ENCODE results near the gene CTNNA1.

CTNNA1 gene

GRCh38 chr5:138883211-138883610, 130.0 kb downstream of the CTNNA1 start:
- DNase-seq: no peak
- Histone ChIP-seq H3K9me3 (ENCODE audit: control insufficient read depth, low read length) (no peaks in the 10 kb centered on the region), H3K27ac (ENCODE audit: insufficient read depth, low read length, poor library complexity, severe bottlenecking) (no peak overlapping the region), H3K4me3 (ENCODE audit: insufficient read depth, low read depth, low read length, poor library complexity, severe bottlenecking) (no peak overlapping the region), H3K27me3 (replicated peaks; ENCODE audit: control insufficient read depth, insufficient read depth, low read length, poor library complexity, severe bottlenecking) (no peaks in the 10 kb centered on the region), H3K36me3 (ENCODE audit: control insufficient read depth, insufficient read depth, low read length) (no peaks in the 10 kb centered on the region), H3K4me1 (ENCODE audit: control insufficient read depth, insufficient read depth, low read length, poor library complexity, severe bottlenecking) (no peaks in the 10 kb centered on the region)

GRCh38 chr5:138884094-138884493, 130.9 kb downstream of the CTNNA1 start:
- Histone ChIP-seq H3K9me3 (ENCODE audit: control insufficient read depth, low read length) (no peaks in the 10 kb centered on the region), H3K27me3 (replicated peaks; ENCODE audit: control insufficient read depth, insufficient read depth, low read length, poor library complexity, severe bottlenecking) (no peaks in the 10 kb centered on the region), H3K36me3 (ENCODE audit: control insufficient read depth, insufficient read depth, low read length) (peaks cover 4% of the 10 kb centered on the region), H3K4me1 (ENCODE audit: control insufficient read depth, insufficient read depth, low read length, poor library complexity, severe bottlenecking) (no peaks in the 10 kb centered on the region), H3K27ac (ENCODE audit: insufficient read depth, low read length, poor library complexity, severe bottlenecking) (no peak overlapping the region), H3K4me3 (ENCODE audit: insufficient read depth, low read depth, low read length, poor library complexity, severe bottlenecking) (no peak overlapping the region)
- no peak for DNase-seq

- H3K27ac ChIP-seq (ENCODE audit: insufficient read depth, low read length, poor library complexity, severe bottlenecking): no peak overlapping the region
- DNase-seq: no peak
- H3K4me3 ChIP-seq (ENCODE audit: insufficient read depth, low read depth, low read length, poor library complexity, severe bottlenecking): no peak overlapping the region
Measured at GRCh38 chr5:138884554-138884953, 131.3 kb downstream of the CTNNA1 start.

GRCh38 chr5:138889994-138890393, 136.8 kb downstream of the CTNNA1 start:
- H3K36me3 ChIP-seq (ENCODE audit: control insufficient read depth, insufficient read depth, low read length): peaks cover 6% of the 10 kb centered on the region
- H3K27ac ChIP-seq (ENCODE audit: insufficient read depth, low read length, poor library complexity, severe bottlenecking): no peak overlapping the region
- H3K4me1 ChIP-seq (ENCODE audit: control insufficient read depth, insufficient read depth, low read length, poor library complexity, severe bottlenecking): no peaks in the 10 kb centered on the region
- no peak overlapping the region for H3K4me3 ChIP-seq (ENCODE audit: insufficient read depth, low read depth, low read length, poor library complexity, severe bottlenecking)
- no peak for DNase-seq
- no peaks in the 10 kb centered on the region for H3K27me3 ChIP-seq (replicated peaks; ENCODE audit: control insufficient read depth, insufficient read depth, low read length, poor library complexity, severe bottlenecking)
- H3K9me3 ChIP-seq (ENCODE audit: control insufficient read depth, low read length): no peaks in the 10 kb centered on the region

More at GRCh38 chr5:138884554-138884953, 131.3 kb downstream of the CTNNA1 start:
- Histone ChIP-seq H3K9me3 (ENCODE audit: control insufficient read depth, low read length) (no peaks in the 10 kb centered on the region), H3K4me1 (ENCODE audit: control insufficient read depth, insufficient read depth, low read length, poor library complexity, severe bottlenecking) (no peaks in the 10 kb centered on the region), H3K36me3 (ENCODE audit: control insufficient read depth, insufficient read depth, low read length) (peaks cover 6% of the 10 kb centered on the region), H3K27me3 (replicated peaks; ENCODE audit: control insufficient read depth, insufficient read depth, low read length, poor library complexity, severe bottlenecking) (no peaks in the 10 kb centered on the region)

GRCh38 chr5:138890644-138891043, 137.4 kb downstream of the CTNNA1 start:
- Histone ChIP-seq H3K9me3 (ENCODE audit: control insufficient read depth, low read length) (no peaks in the 10 kb centered on the region), H3K4me3 (ENCODE audit: insufficient read depth, low read depth, low read length, poor library complexity, severe bottlenecking) (no peak overlapping the region), H3K36me3 (ENCODE audit: control insufficient read depth, insufficient read depth, low read length) (peaks cover 6% of the 10 kb centered on the region), H3K4me1 (ENCODE audit: control insufficient read depth, insufficient read depth, low read length, poor library complexity, severe bottlenecking) (no peaks in the 10 kb centered on the region), H3K27me3 (replicated peaks; ENCODE audit: control insufficient read depth, insufficient read depth, low read length, poor library complexity, severe bottlenecking) (no peaks in the 10 kb centered on the region), H3K27ac (ENCODE audit: insufficient read depth, low read length, poor library complexity, severe bottlenecking) (no peak overlapping the region)
- DNase-seq: no peak

GRCh38 chr5:138895918-138896317, 142.7 kb downstream of the CTNNA1 start:
- DNase-seq: no peak
- no peak overlapping the region for H3K27ac ChIP-seq (ENCODE audit: insufficient read depth, low read length, poor library complexity, severe bottlenecking)
- H3K27me3 ChIP-seq (replicated peaks; ENCODE audit: control insufficient read depth, insufficient read depth, low read length, poor library complexity, severe bottlenecking): no peaks in the 10 kb centered on the region
- H3K4me3 ChIP-seq (ENCODE audit: insufficient read depth, low read depth, low read length, poor library complexity, severe bottlenecking): no peak overlapping the region
- no peaks in the 10 kb centered on the region for H3K9me3 ChIP-seq (ENCODE audit: control insufficient read depth, low read length)
- no peaks in the 10 kb centered on the region for H3K36me3 ChIP-seq (ENCODE audit: control insufficient read depth, insufficient read depth, low read length)
- H3K4me1 ChIP-seq (ENCODE audit: control insufficient read depth, insufficient read depth, low read length, poor library complexity, severe bottlenecking): no peaks in the 10 kb centered on the region

- Histone ChIP-seq H3K4me1 (ENCODE audit: control insufficient read depth, insufficient read depth, low read length, poor library complexity, severe bottlenecking) (no peaks in the 10 kb centered on the region), H3K36me3 (ENCODE audit: control insufficient read depth, insufficient read depth, low read length) (no peaks in the 10 kb centered on the region), H3K27me3 (replicated peaks; ENCODE audit: control insufficient read depth, insufficient read depth, low read length, poor library complexity, severe bottlenecking) (no peaks in the 10 kb centered on the region), H3K4me3 (ENCODE audit: insufficient read depth, low read depth, low read length, poor library complexity, severe bottlenecking) (no peak overlapping the region), H3K27ac (ENCODE audit: insufficient read depth, low read length, poor library complexity, severe bottlenecking) (no peak overlapping the region), H3K9me3 (ENCODE audit: control insufficient read depth, low read length) (no peaks in the 10 kb centered on the region)
- DNase-seq: no peak
Measured at GRCh38 chr5:138898299-138898698, 145.1 kb downstream of the CTNNA1 start.

GRCh38 chr5:138898742-138899141, 145.5 kb downstream of the CTNNA1 start:
- Histone ChIP-seq H3K9me3 (ENCODE audit: control insufficient read depth, low read length) (no peaks in the 10 kb centered on the region), H3K27me3 (replicated peaks; ENCODE audit: control insufficient read depth, insufficient read depth, low read length, poor library complexity, severe bottlenecking) (no peaks in the 10 kb centered on the region), H3K4me1 (ENCODE audit: control insufficient read depth, insufficient read depth, low read length, poor library complexity, severe bottlenecking) (no peaks in the 10 kb centered on the region), H3K36me3 (ENCODE audit: control insufficient read depth, insufficient read depth, low read length) (no peaks in the 10 kb centered on the region), H3K4me3 (ENCODE audit: insufficient read depth, low read depth, low read length, poor library complexity, severe bottlenecking) (no peak overlapping the region), H3K27ac (ENCODE audit: insufficient read depth, low read length, poor library complexity, severe bottlenecking) (no peak overlapping the region)
- no peak for DNase-seq

GRCh38 chr5:138900281-138900965, 147.2 kb downstream of the CTNNA1 start:
- no peak for DNase-seq
- no peaks in the 10 kb centered on the region for H3K9me3 ChIP-seq (ENCODE audit: control insufficient read depth, low read length)
- peaks cover under 1% of the 10 kb centered on the region for H3K36me3 ChIP-seq (ENCODE audit: control insufficient read depth, insufficient read depth, low read length)
- H3K27ac ChIP-seq (ENCODE audit: insufficient read depth, low read length, poor library complexity, severe bottlenecking): no peak overlapping the region
- H3K4me3 ChIP-seq (ENCODE audit: insufficient read depth, low read depth, low read length, poor library complexity, severe bottlenecking): no peak overlapping the region
- no peaks in the 10 kb centered on the region for H3K4me1 ChIP-seq (ENCODE audit: control insufficient read depth, insufficient read depth, low read length, poor library complexity, severe bottlenecking)
- no peaks in the 10 kb centered on the region for H3K27me3 ChIP-seq (replicated peaks; ENCODE audit: control insufficient read depth, insufficient read depth, low read length, poor library complexity, severe bottlenecking)

GRCh38 chr5:138901716-138902115, 148.5 kb downstream of the CTNNA1 start:
- Histone ChIP-seq H3K4me3 (ENCODE audit: insufficient read depth, low read depth, low read length, poor library complexity, severe bottlenecking) (no peak overlapping the region), H3K27me3 (replicated peaks; ENCODE audit: control insufficient read depth, insufficient read depth, low read length, poor library complexity, severe bottlenecking) (no peaks in the 10 kb centered on the region), H3K36me3 (ENCODE audit: control insufficient read depth, insufficient read depth, low read length) (peaks cover 7% of the 10 kb centered on the region), H3K27ac (ENCODE audit: insufficient read depth, low read length, poor library complexity, severe bottlenecking) (no peak overlapping the region), H3K4me1 (ENCODE audit: control insufficient read depth, insufficient read depth, low read length, poor library complexity, severe bottlenecking) (no peaks in the 10 kb centered on the region), H3K9me3 (ENCODE audit: control insufficient read depth, low read length) (no peaks in the 10 kb centered on the region)
- no peak for DNase-seq
